ENCODE results near the gene CPLX4.

- TF ChIP-seq, protein P1, sequence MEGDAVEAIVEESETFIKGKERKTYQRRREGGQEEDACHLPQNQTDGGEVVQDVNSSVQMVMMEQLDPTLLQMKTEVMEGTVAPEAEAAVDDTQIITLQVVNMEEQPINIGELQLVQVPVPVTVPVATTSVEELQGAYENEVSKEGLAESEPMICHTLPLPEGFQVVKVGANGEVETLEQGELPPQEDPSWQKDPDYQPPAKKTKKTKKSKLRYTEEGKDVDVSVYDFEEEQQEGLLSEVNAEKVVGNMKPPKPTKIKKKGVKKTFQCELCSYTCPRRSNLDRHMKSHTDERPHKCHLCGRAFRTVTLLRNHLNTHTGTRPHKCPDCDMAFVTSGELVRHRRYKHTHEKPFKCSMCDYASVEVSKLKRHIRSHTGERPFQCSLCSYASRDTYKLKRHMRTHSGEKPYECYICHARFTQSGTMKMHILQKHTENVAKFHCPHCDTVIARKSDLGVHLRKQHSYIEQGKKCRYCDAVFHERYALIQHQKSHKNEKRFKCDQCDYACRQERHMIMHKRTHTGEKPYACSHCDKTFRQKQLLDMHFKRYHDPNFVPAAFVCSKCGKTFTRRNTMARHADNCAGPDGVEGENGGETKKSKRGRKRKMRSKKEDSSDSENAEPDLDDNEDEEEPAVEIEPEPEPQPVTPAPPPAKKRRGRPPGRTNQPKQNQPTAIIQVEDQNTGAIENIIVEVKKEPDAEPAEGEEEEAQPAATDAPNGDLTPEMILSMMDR (IDR thresholded peaks at IDR 0.05): no peak
- TF ChIP-seq EP300 (IDR thresholded peaks at IDR 0.05): no peak
Measured at GRCh38 chr18:59303006-59303405, 15.4 kb downstream of the CPLX4 start.
